HFF-Myc (cell line): ENCODE measurements around the gene TCFL5.

Experiments used
- DNase-seq: peaks from one replicate; pipeline ENCODE4 v3.0.0-alpha.2; 2011; ENCODE audit warnings: low read depth; ENCODE audit errors: extremely low read depth
- H3K4me3 ChIP-seq: replicated peaks from 2 replicates; pipeline ENCODE4 v1.5.1; 2011; ENCODE audit warnings: low read depth, mild to moderate bottlenecking, control low read depth, low read length
- CTCF ChIP-seq: IDR thresholded peaks from 2 replicates; pipeline ENCODE4 v1.5.1; 2012; ENCODE audit warnings: mild to moderate bottlenecking, low read depth, low read length, control low read depth; ENCODE audit errors: missing control alignments

TCFL5 gene

DNA sequence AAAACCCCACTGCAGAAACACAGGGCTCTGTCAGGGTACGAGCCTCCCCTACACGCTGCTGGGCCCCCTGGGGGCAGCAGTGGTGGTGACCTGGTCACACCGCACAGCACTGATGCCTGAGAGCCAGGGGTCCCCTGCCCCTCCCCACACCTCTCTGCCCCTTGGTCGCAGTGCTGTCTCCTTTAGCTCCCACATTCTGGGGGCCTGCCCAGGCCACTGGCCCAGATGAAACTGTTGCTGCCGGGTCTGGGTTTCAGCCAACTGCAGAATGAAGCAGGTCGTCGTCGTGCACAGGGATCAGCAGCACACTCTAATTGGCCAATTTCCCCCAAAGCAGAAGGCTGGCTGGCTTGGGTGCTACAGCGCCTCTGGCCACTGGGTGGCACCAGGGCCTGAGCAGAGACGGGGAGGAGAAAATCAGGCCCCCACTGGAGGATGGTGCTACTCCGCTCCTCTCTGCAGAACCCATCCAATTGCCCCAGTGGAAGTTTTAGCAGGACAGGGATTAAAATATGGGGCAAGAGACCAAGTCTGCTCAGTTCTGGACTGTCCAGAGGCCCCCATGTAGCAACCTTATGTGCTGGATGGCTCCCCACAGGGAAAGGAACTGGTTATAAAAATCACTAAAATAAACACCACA, 38.5 kb upstream of the TCFL5 start:
- TF ChIP-seq CTCF, result peak; percentile 60
- no peak for DNase-seq
- no peak overlapping the region for H3K4me3 ChIP-seq

DNA sequence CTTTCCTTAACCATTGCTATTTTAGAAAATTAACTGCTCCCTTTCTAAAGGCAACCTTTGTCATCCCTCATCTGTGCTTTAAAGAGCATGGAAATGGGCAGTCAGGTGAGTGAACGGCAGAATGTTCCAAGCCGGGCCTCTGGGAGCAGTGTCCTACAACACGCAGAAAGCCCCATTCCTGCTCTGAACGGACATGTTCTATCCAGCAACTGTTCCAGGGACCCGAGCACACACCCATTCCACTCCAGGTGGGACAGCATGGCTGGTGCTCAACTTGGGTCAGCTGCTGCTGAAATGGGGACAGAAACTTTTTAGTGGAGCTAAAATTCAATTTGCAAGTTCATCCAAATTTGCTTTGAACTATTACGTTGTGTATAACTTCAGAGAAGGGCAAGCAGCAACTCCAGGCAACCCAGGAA, 38.0 kb upstream of the TCFL5 start:
- DNase-seq, result no peak
- no peak overlapping the region for H3K4me3 ChIP-seq
- TF ChIP-seq CTCF, result no peak

DNA sequence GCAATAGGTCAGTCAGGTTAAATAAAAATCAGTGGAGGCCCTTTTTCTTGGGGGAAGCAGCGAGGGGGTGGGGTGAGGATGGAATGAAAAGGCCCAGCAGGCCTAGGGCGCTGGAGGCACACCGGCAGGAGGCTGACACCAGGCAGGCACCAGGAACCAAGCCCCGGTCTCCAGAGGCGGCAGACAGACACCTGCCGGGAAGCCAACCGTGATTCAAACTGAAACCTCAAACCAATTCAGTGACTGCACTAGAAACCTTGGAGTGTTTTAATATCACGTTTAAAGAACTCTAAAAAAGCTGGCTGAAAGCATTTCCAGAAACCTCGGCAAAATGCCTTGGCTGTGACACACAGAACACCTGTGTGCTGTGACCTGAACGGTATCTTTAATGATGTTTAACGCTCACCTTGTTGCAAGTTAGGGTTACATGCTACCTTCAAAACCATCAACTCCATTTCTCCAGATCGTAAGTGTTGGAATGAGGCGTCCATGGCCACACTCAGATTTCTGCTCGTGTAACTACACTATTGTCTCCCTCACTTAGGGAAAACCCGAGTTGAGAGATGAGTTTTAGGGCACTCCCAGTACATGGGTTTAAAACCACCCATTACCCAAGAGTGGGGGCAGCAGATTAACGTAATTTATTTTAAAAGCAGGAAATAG, 37.5 kb upstream of the TCFL5 start:
- no peak for DNase-seq
- no peak for TF ChIP-seq CTCF
- H3K4me3 ChIP-seq, result no peak overlapping the region

GRCh38 chr20:62898093-62898964, 36.7 kb upstream of the TCFL5 start:
- H3K4me3 ChIP-seq, result no peak overlapping the region
- no peak for TF ChIP-seq CTCF
- no peak for DNase-seq

- TF ChIP-seq CTCF, result no peak
- DNase-seq, result no peak
- H3K4me3 ChIP-seq, result no peak overlapping the region
These were observed 36.0 kb upstream of the TCFL5 start for GRCh38 chr20:62897666-62898065.

- DNase-seq, result no peak
- TF ChIP-seq CTCF, result no peak
- no peak overlapping the region for H3K4me3 ChIP-seq
These were observed 34.9 kb upstream of the TCFL5 start for GRCh38 chr20:62896526-62896925.
